OCI-LY1 (cell line): ENCODE data around the gene CEP85L.

Experiments
- H2AFZ ChIP-seq: fragments of 200-600 bp; sonication (generic), shearing (Covaris generic); 2 replicates; pipeline ENCODE4 v1.6.0; 2014; ENCODE audit warnings: antibody characterized with exemption, mild to moderate bottlenecking, low read length
- H3F3A ChIP-seq: fragments of 200-600 bp; sonication (generic), shearing (Covaris generic); 2 replicates; pipeline ENCODE4 v1.6.0; 2014; ENCODE audit warnings: mild to moderate bottlenecking, antibody characterized with exemption, low read length, moderate library complexity; ENCODE audit not compliant: insufficient read depth
- H3K27ac ChIP-seq: fragments of 200-600 bp; sonication (generic); 2 replicates; pipeline ENCODE4 v1.5.1; 2014; ENCODE audit warnings: low read length, mixed run types, mild to moderate bottlenecking, low read depth; ENCODE audit not compliant: poor library complexity, severe bottlenecking
- H3K27me3 ChIP-seq: fragments of 200-600 bp; sonication (generic); 2 replicates; pipeline ENCODE4 v1.6.0; 2014; ENCODE audit warnings: antibody characterized with exemption, mild to moderate bottlenecking, low read length, moderate library complexity; ENCODE audit not compliant: insufficient read depth
- H3K36me3 ChIP-seq: fragments of 200-600 bp; sonication (generic); 2 replicates; pipeline ENCODE4 v1.6.1; 2014; ENCODE audit warnings: mild to moderate bottlenecking, antibody characterized with exemption, low read length, moderate library complexity, mixed read lengths; ENCODE audit not compliant: insufficient read depth
- H3K4me1 ChIP-seq: fragments of 200-600 bp; sonication (generic); 2 replicates; pipeline ENCODE4 v1.5.1; 2014; ENCODE audit warnings: mild to moderate bottlenecking, low read length, moderate library complexity; ENCODE audit not compliant: insufficient read depth, severe bottlenecking
- H3K4me2 ChIP-seq: fragments of 200-600 bp; sonication (generic), shearing (Covaris generic); 2 replicates; pipeline ENCODE4 v1.6.1; 2014; ENCODE audit warnings: low read length
- H3K4me3 ChIP-seq: fragments of 200-600 bp; sonication (generic); 2 replicates; pipeline ENCODE4 v1.5.1; 2014; ENCODE audit warnings: low read length, low read depth, mild to moderate bottlenecking, mixed read lengths; ENCODE audit not compliant: poor library complexity, severe bottlenecking
- H3K79me2 ChIP-seq: fragments of 200-600 bp; shearing (Covaris generic); 2 replicates; pipeline ENCODE4 v1.6.1; 2016; ENCODE audit warnings: mixed run types, low read length, mixed read lengths; ENCODE audit not compliant: insufficient read depth
- H3K9ac ChIP-seq: fragments of 200-600 bp; sonication (generic), shearing (Covaris generic); 2 replicates; pipeline ENCODE4 v1.6.1; 2014; ENCODE audit warnings: mild to moderate bottlenecking, low read length, mixed read lengths
- H3K9me2 ChIP-seq: fragments of 200-600 bp; sonication (generic), shearing (Covaris generic); 2 replicates; pipeline ENCODE4 v1.6.1; 2014; ENCODE audit warnings: low read depth, mild to moderate bottlenecking, low read length, mixed read lengths
- H3K9me3 ChIP-seq: fragments of 200-600 bp; shearing (Covaris generic); 2 replicates; pipeline ENCODE4 v1.6.1; 2014; ENCODE audit warnings: low read length, mixed read lengths
- H4K20me1 ChIP-seq: fragments of 200-600 bp; sonication (generic), shearing (Covaris generic); 2 replicates; pipeline ENCODE4 v1.6.0; 2016; ENCODE audit warnings: mild to moderate bottlenecking, low read length; ENCODE audit not compliant: insufficient read depth
- EZH2 ChIP-seq: fragments of 200-600 bp; sonication (generic), shearing (Covaris generic); IDR thresholded peaks from 2 replicates; pipeline ENCODE4 v1.8.0; 2017; ENCODE audit warnings: borderline replicate concordance, mixed run types, mild to moderate bottlenecking, antibody characterized with exemption, low read length, moderate library complexity, mixed read lengths
- TF ChIP-seq, protein P1 (sequence below): fragments of 200-600 bp; sonication (generic), shearing (Covaris generic); IDR thresholded peaks from 2 replicates; pipeline ENCODE4 v1.5.1; 2017; ENCODE audit warnings: mild to moderate bottlenecking, antibody characterized with exemption, low read length, moderate library complexity, mixed read lengths

The CEP85L gene

DNA sequence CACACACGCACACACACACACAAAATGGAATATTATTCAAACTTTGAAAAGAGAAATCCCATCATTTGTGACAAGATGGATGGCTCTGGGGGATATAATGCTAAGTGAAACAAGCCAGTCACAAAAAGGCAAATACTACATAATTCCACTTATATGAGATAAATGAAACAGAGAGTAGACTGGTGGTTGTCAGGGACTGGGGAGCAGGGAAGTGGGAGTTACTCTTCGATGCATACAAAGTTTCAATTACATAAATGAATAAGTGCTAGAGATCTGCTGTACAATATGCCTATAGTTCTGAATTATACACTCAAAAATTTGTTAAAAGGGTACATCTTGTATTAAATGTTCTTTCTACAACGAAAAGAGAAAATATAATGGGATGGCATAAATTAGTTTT lies 161.4 kb downstream of the CEP85L start:
- H3K27me3 ChIP-seq, result no peaks in the 10 kb centered on the region
- H3K9me2 ChIP-seq, result no peaks in the 10 kb centered on the region
- H3K9me3 ChIP-seq, result 0 out of 2 replicates have a peak, but pooled peaks cover 5% of the 10 kb centered on the region
- H3K27ac ChIP-seq, result no peak overlapping the region
- H3K79me2 ChIP-seq, result no peaks in the 10 kb centered on the region
- H3K9ac ChIP-seq, result no peak overlapping the region
- H3K4me1 ChIP-seq, result no peaks in the 10 kb centered on the region
- no peak overlapping the region for H3K4me2 ChIP-seq
- no peak overlapping the region for H2AFZ ChIP-seq
- no peak for TF ChIP-seq EZH2
- TF ChIP-seq, protein P1, sequence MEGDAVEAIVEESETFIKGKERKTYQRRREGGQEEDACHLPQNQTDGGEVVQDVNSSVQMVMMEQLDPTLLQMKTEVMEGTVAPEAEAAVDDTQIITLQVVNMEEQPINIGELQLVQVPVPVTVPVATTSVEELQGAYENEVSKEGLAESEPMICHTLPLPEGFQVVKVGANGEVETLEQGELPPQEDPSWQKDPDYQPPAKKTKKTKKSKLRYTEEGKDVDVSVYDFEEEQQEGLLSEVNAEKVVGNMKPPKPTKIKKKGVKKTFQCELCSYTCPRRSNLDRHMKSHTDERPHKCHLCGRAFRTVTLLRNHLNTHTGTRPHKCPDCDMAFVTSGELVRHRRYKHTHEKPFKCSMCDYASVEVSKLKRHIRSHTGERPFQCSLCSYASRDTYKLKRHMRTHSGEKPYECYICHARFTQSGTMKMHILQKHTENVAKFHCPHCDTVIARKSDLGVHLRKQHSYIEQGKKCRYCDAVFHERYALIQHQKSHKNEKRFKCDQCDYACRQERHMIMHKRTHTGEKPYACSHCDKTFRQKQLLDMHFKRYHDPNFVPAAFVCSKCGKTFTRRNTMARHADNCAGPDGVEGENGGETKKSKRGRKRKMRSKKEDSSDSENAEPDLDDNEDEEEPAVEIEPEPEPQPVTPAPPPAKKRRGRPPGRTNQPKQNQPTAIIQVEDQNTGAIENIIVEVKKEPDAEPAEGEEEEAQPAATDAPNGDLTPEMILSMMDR, result no peak
- no peaks in the 10 kb centered on the region for H3F3A ChIP-seq
- peaks cover 2% of the 10 kb centered on the region; the same call in 1 of the 2 replicates for H3K36me3 ChIP-seq
- no peak overlapping the region for H3K4me3 ChIP-seq
- no peaks in the 10 kb centered on the region for H4K20me1 ChIP-seq

GRCh38 chr6:118488631-118489030 lies 162.8 kb downstream of the CEP85L start:
- Histone ChIP-seq H3K9me3 (0 out of 2 replicates have a peak, but pooled peaks cover 5% of the 10 kb centered on the region), H3K79me2 (no peaks in the 10 kb centered on the region), H3K36me3 (peaks cover 2% of the 10 kb centered on the region; the same call in 1 of the 2 replicates), H3K9me2 (no peaks in the 10 kb centered on the region), H3K4me1 (no peaks in the 10 kb centered on the region), H2AFZ (no peak overlapping the region), H4K20me1 (no peaks in the 10 kb centered on the region), H3F3A (no peaks in the 10 kb centered on the region), H3K4me2 (no peak overlapping the region), H3K27ac (no peak overlapping the region), H3K4me3 (no peak overlapping the region), H3K27me3 (no peaks in the 10 kb centered on the region), H3K9ac (no peak overlapping the region)
- TF ChIP-seq EZH2, result no peak
- TF ChIP-seq, protein P1, result no peak

- Histone ChIP-seq H3K27ac (no peak overlapping the region), H3K9ac (no peak overlapping the region)
These were observed 165.5 kb downstream of the CEP85L start for GRCh38 chr6:118485601-118486550.

More at GRCh38 chr6:118485601-118486550, 165.5 kb downstream of the CEP85L start:
- no peaks in the 10 kb centered on the region for H3F3A ChIP-seq
- TF ChIP-seq, protein P1, result no peak
- TF ChIP-seq EZH2, result no peak
- no peaks in the 10 kb centered on the region for H3K27me3 ChIP-seq
- H4K20me1 ChIP-seq, result no peaks in the 10 kb centered on the region
- no peak overlapping the region for H3K4me3 ChIP-seq
- no peak overlapping the region for H3K4me2 ChIP-seq
- peaks cover 2% of the 10 kb centered on the region; the same call in 1 of the 2 replicates for H3K36me3 ChIP-seq
- no peak overlapping the region for H2AFZ ChIP-seq
- H3K9me3 ChIP-seq, result 0 out of 2 replicates have a peak, but pooled peaks cover 5% of the 10 kb centered on the region
- no peaks in the 10 kb centered on the region for H3K79me2 ChIP-seq
- H3K4me1 ChIP-seq, result no peaks in the 10 kb centered on the region
- no peaks in the 10 kb centered on the region for H3K9me2 ChIP-seq
